T-helper 17 cell (primary cell): ENCODE data around the gene TMEM168. TPM values are rescaled to one million over a fixed set of nuclear protein-coding genes. Genes with fewer than 3 reads are reported as not detected.
A peak's percentile ranks its signal among the peaks of the same experiment; 100 is the strongest.
"Not testable (repeated sequence)": the region's sequence is repeated elsewhere in the genome, so short reads cannot be mapped to it uniquely, and the experiment has no call there.

Experiments
- ATAC-seq: fragments of 150-1000 bp; cut with Tn5 transposase; 2 replicates; pipeline ENCODE4 v1.10.0; 2021; ENCODE audit warnings: mild to moderate bottlenecking, moderate library complexity
- DNase-seq, 3 donors: peaks; one replicate each; pipeline versions ENCODE4 v3.0.0 to v3.0.0-alpha.2; 2020 to 2021
- H3K9me3 ChIP-seq: one replicate; pipeline ENCODE4 v1.7.0; 2013; ENCODE audit warnings: low read length, mild to moderate bottlenecking; ENCODE audit not compliant: control insufficient read depth, poor library complexity, severe bottlenecking
- H3K27ac Mint-ChIP-seq: one replicate; pipeline ENCODE4 v1.8.0; 2022; ENCODE audit warnings: mild to moderate bottlenecking, moderate library complexity, mixed read lengths
- H3K27me3 Mint-ChIP-seq: one replicate; pipeline ENCODE4 v1.8.0; 2022; ENCODE audit warnings: mixed read lengths
- H3K36me3 Mint-ChIP-seq: one replicate; pipeline ENCODE4 v1.8.0; 2022; ENCODE audit warnings: low read depth, mixed read lengths
- H3K4me1 Mint-ChIP-seq: one replicate; pipeline ENCODE4 v1.8.0; 2022; ENCODE audit warnings: mild to moderate bottlenecking, mixed read lengths
- H3K4me3 Mint-ChIP-seq: one replicate; pipeline ENCODE4 v1.8.0; 2022; ENCODE audit warnings: mild to moderate bottlenecking, moderate library complexity, mixed read lengths
- total RNA-seq, 4 donors: library from RNA in 2 of 4; stranded (reverse) in 2 of 4; gene quantifications; one replicate each; pipeline ENCODE4 v1.2.3 and lab custom pipeline; 2022 to 2026

The TMEM168 gene
- total RNA-seq, result 10 to 100 TPM; 12.4 to 16.0 TPM
- 21.5 to 30.1 reads per million in 2 donors for total RNA-seq (lab: John Stamatoyannopoulos, UW)

DNA sequence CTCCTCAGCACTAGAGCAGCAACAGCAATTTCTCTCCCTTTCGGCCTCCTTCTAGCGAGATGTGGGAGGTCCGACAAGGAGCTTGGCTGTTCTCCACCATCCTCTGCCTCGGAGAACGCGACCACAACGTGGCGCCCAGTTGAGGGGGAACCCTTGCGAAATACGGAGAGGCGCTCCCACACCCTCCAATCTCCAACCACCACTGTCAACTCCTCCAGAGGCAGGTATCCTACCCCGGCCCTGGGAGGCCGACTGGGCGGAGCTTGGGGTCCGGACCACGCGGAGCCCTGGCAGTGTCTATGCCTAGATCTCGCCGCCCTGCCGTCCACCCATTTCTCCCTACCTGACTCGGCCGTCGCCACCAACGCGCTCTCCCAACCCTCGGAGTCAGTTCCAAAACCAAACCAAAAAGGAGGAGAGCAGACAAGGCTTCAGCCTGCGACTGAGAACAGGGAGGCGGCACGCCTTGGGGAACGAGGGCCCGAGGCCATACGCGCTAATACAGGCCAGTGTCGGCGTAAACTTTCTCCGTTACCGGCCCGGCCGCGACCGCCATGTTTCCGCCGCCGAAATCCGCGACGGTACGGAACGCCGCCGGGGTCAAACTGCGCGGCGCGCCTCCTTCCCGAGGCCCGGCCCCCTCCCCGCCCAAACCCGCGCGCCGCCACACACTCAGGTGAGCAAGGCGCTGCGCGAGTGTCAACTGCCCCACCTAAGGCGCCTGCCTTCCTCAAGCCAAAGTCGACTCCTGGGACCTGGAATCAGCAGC is at the start of gene TMEM168:
TSS of gene TMEM168 (minus strand) at position 577 of the 769 bp plus-strand sequence. CDS start 5,568 bp downstream, outside the sequence.
- no peaks in the 10 kb centered on the region for H3K9me3 ChIP-seq
- no peaks in the 10 kb centered on the region for H3K27me3 Mint-ChIP-seq
- DNase-seq, result peak; percentile 80 to 83 (median 81)
- peak within 1 kb of the TSS; percentile 98 for H3K4me3 Mint-ChIP-seq
- ATAC-seq, result peak; percentile 93
- peaks cover 5% of the 10 kb centered on the region for H3K36me3 Mint-ChIP-seq
- H3K4me1 Mint-ChIP-seq, result peaks cover 33% of the 10 kb centered on the region
- H3K27ac Mint-ChIP-seq, result peak within 1 kb of the TSS; percentile 92

DNA sequence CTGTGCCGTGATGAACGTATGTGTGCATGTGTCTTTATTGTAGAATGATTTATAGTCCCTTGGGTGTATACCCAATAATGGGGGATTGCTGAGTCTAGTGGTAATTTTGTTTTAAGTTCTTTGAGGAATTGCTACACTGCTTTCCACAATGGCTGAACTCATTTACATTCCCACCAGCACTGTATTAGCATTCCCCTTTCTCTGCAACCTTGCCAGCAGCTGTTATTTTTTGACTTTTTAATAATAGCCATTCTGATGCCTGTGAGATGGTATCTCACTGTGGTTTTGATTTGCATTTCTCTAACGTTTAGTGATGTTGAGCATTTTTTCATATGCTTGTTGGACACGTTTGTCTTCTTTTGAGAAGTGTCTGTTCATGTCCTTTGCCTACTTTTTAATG is 45.7 kb upstream of the TMEM168 start:
- not testable (repeated sequence) for H3K27me3 Mint-ChIP-seq, DNase-seq, ATAC-seq, H3K9me3 ChIP-seq, H3K36me3 Mint-ChIP-seq, H3K4me1 Mint-ChIP-seq, H3K4me3 Mint-ChIP-seq, H3K27ac Mint-ChIP-seq

- Mint-ChIP-seq H3K27ac (no peak overlapping the region), H3K36me3 (peaks cover 4% of the 10 kb centered on the region), H3K27me3 (no peaks in the 10 kb centered on the region), H3K4me3 (no peak overlapping the region), H3K4me1 (no peaks in the 10 kb centered on the region)
- ATAC-seq, result no peak
- DNase-seq, result no peak
- no peaks in the 10 kb centered on the region for H3K9me3 ChIP-seq
Observed at GRCh38 chr7:112833082-112833481, 42.9 kb upstream of the TMEM168 start.

DNA sequence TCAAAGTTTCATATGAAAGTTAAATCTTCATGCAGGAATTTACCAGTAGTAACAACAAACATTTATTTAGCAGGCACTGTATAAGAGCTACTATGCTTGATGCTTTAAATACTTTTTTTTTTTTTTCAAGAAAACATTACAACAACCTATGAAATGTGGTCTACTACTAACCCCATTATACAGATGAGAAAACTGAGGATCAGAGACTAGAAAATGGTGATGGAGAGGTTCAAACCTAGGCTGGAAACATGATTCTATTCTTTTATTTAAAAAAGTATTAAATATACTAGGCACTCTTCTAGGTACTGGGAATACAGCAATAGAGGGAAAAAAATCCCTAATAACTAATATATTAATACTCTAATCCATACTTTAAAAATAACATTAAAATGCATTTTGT is 40.6 kb upstream of the TMEM168 start:
- no peak overlapping the region for H3K4me3 Mint-ChIP-seq
- no peaks in the 10 kb centered on the region for H3K9me3 ChIP-seq
- ATAC-seq (no peak), DNase-seq (no peak)
- peaks cover 7% of the 10 kb centered on the region for H3K36me3 Mint-ChIP-seq
- H3K27me3 Mint-ChIP-seq, result no peaks in the 10 kb centered on the region
- H3K27ac Mint-ChIP-seq, result no peak overlapping the region
- no peaks in the 10 kb centered on the region for H3K4me1 Mint-ChIP-seq

- no peaks in the 10 kb centered on the region for H3K4me1 Mint-ChIP-seq
- no peak overlapping the region for H3K4me3 Mint-ChIP-seq
- no peaks in the 10 kb centered on the region for H3K9me3 ChIP-seq
- peaks cover 7% of the 10 kb centered on the region for H3K36me3 Mint-ChIP-seq
- H3K27me3 Mint-ChIP-seq, result no peaks in the 10 kb centered on the region
- ATAC-seq, result no peak
- no peak for DNase-seq
- H3K27ac Mint-ChIP-seq, result no peak overlapping the region
Observed at GRCh38 chr7:112828696-112829095, 38.5 kb upstream of the TMEM168 start.

DNA sequence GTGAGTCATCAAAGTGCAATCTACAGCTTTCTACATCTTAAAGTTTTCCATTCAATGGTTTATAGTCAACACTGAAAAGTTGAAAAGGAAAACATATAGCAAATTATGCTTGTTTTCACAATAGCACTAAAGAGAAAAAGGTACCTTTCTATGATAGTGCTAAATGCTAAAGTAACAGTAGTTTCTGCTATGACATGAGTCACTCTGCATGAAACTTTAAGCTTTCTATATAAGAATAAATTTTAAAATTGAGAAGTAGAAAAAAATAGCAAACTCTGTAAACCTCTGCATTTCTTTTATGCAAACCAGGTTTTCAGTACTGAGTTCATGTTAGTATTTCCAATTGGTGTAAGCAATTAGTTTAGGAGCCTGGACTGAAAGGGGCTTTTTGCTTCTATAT is 31.2 kb upstream of the TMEM168 start:
- H3K9me3 ChIP-seq, result peaks cover 3% of the 10 kb centered on the region
- H3K36me3 Mint-ChIP-seq, result no peaks in the 10 kb centered on the region
- H3K27ac Mint-ChIP-seq, result no peak overlapping the region
- H3K4me3 Mint-ChIP-seq, result no peak overlapping the region
- no peak for ATAC-seq
- no peaks in the 10 kb centered on the region for H3K4me1 Mint-ChIP-seq
- no peak for DNase-seq
- no peaks in the 10 kb centered on the region for H3K27me3 Mint-ChIP-seq

- H3K27me3 Mint-ChIP-seq, result no peaks in the 10 kb centered on the region
- no peaks in the 10 kb centered on the region for H3K36me3 Mint-ChIP-seq
- ATAC-seq (no peak), DNase-seq (no peak)
- no peak overlapping the region for H3K27ac Mint-ChIP-seq
- H3K4me1 Mint-ChIP-seq, result no peaks in the 10 kb centered on the region
- no peak overlapping the region for H3K4me3 Mint-ChIP-seq
- peaks cover 3% of the 10 kb centered on the region for H3K9me3 ChIP-seq
Observed at GRCh38 chr7:112819536-112819935, 29.3 kb upstream of the TMEM168 start.

DNA sequence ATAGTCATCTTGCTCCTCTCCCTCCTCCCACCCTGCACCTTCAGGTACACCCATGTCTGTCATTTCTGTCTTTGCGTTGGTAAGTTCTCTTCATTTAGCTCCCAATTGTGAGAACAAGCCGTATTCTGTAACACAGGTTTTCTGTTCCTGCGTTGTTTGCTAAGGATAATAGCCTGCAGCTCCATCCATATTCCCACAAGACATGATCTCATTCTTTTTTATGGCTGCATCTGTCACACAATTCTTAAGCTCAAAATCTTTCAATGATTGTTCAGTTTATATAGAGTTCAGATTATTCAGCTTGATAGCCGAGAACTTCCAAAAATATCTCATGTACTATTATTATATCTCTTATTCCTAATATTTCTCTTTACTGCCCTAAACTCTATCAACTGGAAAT is 16.0 kb upstream of the TMEM168 start:
- no peaks in the 10 kb centered on the region for H3K9me3 ChIP-seq
- DNase-seq (no peak), ATAC-seq (no peak)
- Mint-ChIP-seq H3K27ac (no peak overlapping the region), H3K4me3 (no peak overlapping the region), H3K36me3 (no peaks in the 10 kb centered on the region), H3K27me3 (no peaks in the 10 kb centered on the region), H3K4me1 (no peaks in the 10 kb centered on the region)

- no peaks in the 10 kb centered on the region for H3K36me3 Mint-ChIP-seq
- DNase-seq (no peak), ATAC-seq (no peak)
- H3K9me3 ChIP-seq, result no peaks in the 10 kb centered on the region
- H3K27ac Mint-ChIP-seq, result no peak overlapping the region
- no peaks in the 10 kb centered on the region for H3K27me3 Mint-ChIP-seq
- no peak overlapping the region for H3K4me3 Mint-ChIP-seq
- H3K4me1 Mint-ChIP-seq, result no peaks in the 10 kb centered on the region
Observed at GRCh38 chr7:112802406-112802805, 12.2 kb upstream of the TMEM168 start.

- ATAC-seq (no peak), DNase-seq (no peak)
- no peaks in the 10 kb centered on the region for H3K36me3 Mint-ChIP-seq
- H3K9me3 ChIP-seq, result no peaks in the 10 kb centered on the region
- no peak overlapping the region for H3K27ac Mint-ChIP-seq
- H3K27me3 Mint-ChIP-seq, result no peaks in the 10 kb centered on the region
- no peaks in the 10 kb centered on the region for H3K4me1 Mint-ChIP-seq
- no peak overlapping the region for H3K4me3 Mint-ChIP-seq
Observed at GRCh38 chr7:112800486-112800885, 10.3 kb upstream of the TMEM168 start.

DNA sequence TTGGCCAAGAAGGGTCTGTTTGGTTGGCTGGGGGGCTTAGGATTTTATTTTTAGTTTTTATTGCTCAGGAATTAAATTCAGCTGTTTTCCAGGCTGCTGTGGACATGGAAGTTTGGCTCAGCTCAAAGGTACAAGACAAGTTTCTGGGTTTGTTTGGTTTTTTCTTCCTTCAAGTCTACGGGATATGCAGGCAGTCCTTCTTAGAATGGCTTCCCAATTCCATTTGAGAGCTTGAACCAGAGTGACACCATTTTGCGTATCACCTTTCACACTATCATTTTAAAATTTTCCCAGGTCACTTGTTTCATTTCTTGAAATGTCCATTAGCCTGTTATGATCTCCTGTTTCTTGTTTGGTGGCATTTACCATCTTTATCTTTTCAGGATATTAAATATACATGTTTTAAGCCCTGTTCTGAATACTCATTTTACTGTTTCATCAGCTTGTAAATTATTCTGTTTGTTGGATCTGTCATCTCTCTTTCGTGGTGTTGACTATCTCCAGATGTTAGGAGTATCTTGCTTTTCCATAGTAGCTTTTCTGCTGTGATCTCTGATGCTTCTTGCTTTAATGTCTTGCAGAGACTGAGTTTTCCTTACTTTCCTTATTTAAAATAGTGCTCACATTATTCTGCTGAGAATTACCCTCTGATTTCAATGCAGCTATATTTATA is 9.4 kb upstream of the TMEM168 start:
- Mint-ChIP-seq H3K27ac (no peak overlapping the region), H3K27me3 (no peaks in the 10 kb centered on the region), H3K36me3 (no peaks in the 10 kb centered on the region), H3K4me3 (no peak overlapping the region), H3K4me1 (no peaks in the 10 kb centered on the region)
- no peak for ATAC-seq
- no peak for DNase-seq
- H3K9me3 ChIP-seq, result no peaks in the 10 kb centered on the region

GRCh38 chr7:112798274-112799159 is 8.3 kb upstream of the TMEM168 start:
- Mint-ChIP-seq H3K27ac (no peak overlapping the region), H3K36me3 (no peaks in the 10 kb centered on the region), H3K4me1 (no peaks in the 10 kb centered on the region), H3K4me3 (no peak overlapping the region), H3K27me3 (no peaks in the 10 kb centered on the region)
- no peaks in the 10 kb centered on the region for H3K9me3 ChIP-seq
- DNase-seq (no peak), ATAC-seq (peak; percentile 18)

GRCh38 chr7:112796552-112796951 is 6.4 kb upstream of the TMEM168 start:
- not testable (repeated sequence) for H3K27me3 Mint-ChIP-seq, H3K9me3 ChIP-seq, DNase-seq, H3K4me1 Mint-ChIP-seq, H3K36me3 Mint-ChIP-seq, H3K27ac Mint-ChIP-seq, ATAC-seq, H3K4me3 Mint-ChIP-seq
